ENCODE results near the gene RASSF8. TPM values are rescaled to one million over a fixed set of nuclear protein-coding genes. Genes with fewer than 3 reads are reported as not detected.

The RASSF8 gene
- total RNA-seq, 4 donors from 2014 or later = 40.1 to 66.1 (median 48.2) TPM

DNA sequence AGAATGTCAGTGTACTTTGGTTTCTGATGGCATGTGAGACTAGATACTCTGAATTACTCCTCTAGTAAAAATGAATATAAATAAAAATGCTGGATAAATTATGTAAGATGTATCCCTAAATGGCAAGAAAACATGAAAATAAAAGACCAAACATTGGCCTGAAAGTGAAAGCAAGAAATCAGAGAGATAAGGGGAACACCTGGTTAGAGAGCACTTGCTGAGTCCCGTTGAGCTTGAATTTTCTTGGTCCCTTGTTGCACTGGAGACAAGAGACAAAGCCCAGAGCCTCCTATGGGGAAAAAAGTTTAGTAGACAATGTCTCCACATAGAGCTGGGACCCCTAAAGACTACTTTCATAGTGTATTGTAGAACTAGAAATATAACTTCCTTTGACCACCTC lies 23.9 kb downstream of the RASSF8 start:
- no peak for TF ChIP-seq CTCF (IDR thresholded peaks at IDR 0.05; ENCODE audit: low read depth)

DNA sequence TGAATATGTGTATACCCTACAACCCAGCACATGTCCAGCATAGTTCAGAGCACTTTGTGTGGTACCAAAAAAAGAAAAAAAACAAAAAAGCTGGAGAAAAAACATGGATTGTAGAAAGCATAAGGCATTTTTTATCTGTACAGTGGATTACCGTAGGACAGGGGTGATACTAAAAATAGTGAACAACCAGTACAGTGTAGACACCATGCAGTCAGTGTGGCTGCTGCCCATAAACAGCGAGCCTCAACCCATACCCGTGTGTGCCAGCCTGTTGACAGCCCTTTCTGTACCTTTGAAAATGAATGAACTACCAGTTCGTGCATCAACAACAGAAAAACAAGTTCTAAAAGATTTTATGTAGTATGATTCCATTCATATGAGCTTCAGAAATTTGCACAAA lies 25.1 kb downstream of the RASSF8 start:
- TF ChIP-seq CTCF (IDR thresholded peaks at IDR 0.05; ENCODE audit: low read depth) = no peak

DNA sequence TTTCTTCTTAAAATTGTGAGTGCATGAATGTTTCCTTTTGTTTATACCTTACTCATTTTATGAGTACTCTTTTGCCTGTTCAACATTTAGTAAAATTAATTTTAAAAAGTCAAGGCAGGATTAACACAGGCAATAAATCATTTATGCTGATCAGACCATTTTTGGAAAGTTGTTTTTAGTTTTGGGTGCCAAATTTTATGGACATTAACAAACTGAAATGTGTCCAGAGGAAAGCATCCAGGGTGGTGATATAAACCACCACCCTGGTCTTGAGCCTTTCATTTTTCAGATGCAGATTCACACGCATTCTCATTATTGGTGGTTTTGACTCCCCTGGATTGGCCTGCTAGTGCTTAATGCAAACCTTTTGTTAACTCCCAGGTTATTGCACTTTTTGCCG lies 26.3 kb downstream of the RASSF8 start:
- no peak for TF ChIP-seq CTCF (IDR thresholded peaks at IDR 0.05; ENCODE audit: low read depth)

GRCh38 chr12:25985316-25986175 lies 27.1 kb downstream of the RASSF8 start:
- TF ChIP-seq CTCF (IDR thresholded peaks at IDR 0.05; ENCODE audit: low read depth) = no peak

DNA sequence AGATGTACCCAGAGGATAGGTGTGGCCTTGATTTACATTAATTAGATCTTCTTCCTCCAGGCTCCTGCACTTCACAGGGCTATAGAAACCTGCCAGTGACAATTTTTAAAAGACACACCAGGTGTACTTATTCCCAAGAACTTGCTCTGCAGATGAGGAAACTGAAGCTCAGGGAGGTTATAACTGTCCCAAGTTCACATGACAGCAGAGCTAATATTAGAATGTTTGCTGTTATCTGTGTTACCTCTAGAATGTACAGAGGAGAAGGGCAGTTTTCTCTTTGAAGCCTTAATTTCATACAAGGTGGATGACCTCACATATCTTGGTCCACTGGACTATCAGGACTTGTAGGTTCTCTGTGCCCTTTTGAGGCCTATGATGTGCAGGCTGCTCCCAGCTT lies 27.7 kb downstream of the RASSF8 start:
- TF ChIP-seq CTCF (IDR thresholded peaks at IDR 0.05; ENCODE audit: low read depth) = no peak

DNA sequence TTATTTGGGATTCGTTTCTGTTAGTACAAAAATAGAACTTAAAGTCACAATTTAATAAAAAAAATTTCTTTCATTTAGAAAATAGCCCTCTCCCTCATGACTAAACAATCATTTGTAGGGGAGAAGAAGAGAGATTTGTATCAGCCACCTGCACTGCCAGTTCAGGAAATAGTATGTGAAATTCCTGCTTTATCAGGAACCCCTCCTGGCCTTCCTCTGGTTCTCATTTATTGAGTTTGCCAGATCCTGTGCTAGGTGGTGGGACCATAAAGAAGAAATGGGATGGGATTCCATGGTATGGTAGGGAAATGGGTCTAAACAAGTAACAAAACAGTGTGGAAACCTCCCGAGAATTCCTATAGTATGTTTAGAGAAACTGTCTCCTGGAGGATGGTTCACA lies 30.0 kb downstream of the RASSF8 start:
- TF ChIP-seq CTCF (IDR thresholded peaks at IDR 0.05; ENCODE audit: low read depth) = no peak

DNA sequence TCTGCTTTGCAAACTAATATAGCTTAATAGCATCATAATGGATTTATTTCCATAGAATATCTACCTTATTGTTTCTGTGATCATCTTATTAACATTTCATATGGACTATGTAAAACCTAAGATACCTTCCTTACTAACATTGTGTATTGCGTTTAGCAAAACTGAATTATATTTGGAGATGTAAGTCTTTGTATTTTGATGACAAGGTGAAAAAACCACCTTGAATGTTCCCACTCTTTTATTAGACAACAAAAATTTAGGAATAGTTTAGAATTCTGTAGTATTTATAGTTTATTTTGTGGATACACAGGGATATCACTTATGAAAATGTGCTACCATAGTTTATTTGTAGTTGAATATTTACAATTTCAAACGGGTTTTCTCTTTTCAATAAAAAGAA lies 32.0 kb downstream of the RASSF8 start:
- TF ChIP-seq CTCF (IDR thresholded peaks at IDR 0.05; ENCODE audit: low read depth) = no peak
